Cerebellar nuclear complex (tissue), 1 donor: ENCODE data around the gene AQP2.
"Not testable (repeated sequence)": the region's sequence is repeated elsewhere in the genome, so short reads cannot be mapped to it uniquely, and the experiment has no call there.

ENCODE experiments used
- DNase-seq, 2 experiments: peaks; one replicate each; lab custom pipeline; 2025; lab: John Stamatoyannopoulos, UW

Gene AQP2

GRCh38 chr12:49969651-49970429, 19.3 kb downstream of the AQP2 start:
- no peak for DNase-seq

- DNase-seq = no peak
These were observed 20.1 kb downstream of the AQP2 start for GRCh38 chr12:49970658-49971057.

DNA sequence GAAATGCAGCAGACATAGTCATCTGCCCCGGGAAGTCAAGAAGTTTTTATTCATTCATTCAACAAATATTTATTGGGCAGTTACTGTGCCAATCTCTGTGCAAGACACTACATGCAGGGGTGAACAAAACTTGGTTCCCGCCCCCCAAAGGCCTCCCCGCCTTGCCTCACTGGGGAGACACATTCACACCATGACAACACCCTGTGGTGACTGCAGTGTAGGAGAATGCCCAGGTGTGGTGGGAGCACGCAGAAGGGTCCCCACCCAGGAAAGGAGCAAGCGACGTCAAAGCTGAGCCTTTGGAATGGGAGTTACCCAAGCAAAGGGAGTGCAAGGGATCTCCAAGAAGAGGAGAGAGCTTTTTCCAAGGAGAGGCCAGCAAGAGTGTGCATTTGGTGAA, 20.6 kb downstream of the AQP2 start:
- DNase-seq = no peak

DNA sequence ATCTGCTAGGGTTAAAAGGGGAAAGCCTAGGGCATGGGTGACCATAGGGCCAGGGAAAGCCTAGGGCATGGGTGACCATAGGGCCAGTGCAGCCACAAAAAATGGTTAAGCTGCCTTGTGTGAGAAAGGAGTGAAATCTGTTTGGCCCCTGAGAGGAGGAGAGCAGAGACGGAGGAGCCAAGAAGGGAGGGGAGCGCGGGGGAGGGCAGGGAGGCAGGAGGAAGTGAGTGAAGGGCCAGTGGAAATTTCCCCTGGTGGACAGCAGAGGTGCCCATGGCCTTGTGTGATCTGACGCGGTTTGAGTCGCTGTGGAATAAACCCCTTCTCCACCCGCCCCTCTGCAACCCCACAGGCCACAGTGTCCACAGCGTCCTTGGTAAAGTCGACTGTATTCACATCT, 21.6 kb downstream of the AQP2 start:
- DNase-seq = no peak

GRCh38 chr12:49972641-49973360, 22.3 kb downstream of the AQP2 start, which contains the start of gene AQP6:
Gene AQP6 (plus strand): TSS chr12:49972947. CDS start chr12:49973174, 227 bp downstream.
- no peak for DNase-seq

GRCh38 chr12:49973361-49973830, 22.9 kb downstream of the AQP2 start:
- no peak for DNase-seq

GRCh38 chr12:49974231-49974675, 23.7 kb downstream of the AQP2 start:
- DNase-seq = no peak

DNA sequence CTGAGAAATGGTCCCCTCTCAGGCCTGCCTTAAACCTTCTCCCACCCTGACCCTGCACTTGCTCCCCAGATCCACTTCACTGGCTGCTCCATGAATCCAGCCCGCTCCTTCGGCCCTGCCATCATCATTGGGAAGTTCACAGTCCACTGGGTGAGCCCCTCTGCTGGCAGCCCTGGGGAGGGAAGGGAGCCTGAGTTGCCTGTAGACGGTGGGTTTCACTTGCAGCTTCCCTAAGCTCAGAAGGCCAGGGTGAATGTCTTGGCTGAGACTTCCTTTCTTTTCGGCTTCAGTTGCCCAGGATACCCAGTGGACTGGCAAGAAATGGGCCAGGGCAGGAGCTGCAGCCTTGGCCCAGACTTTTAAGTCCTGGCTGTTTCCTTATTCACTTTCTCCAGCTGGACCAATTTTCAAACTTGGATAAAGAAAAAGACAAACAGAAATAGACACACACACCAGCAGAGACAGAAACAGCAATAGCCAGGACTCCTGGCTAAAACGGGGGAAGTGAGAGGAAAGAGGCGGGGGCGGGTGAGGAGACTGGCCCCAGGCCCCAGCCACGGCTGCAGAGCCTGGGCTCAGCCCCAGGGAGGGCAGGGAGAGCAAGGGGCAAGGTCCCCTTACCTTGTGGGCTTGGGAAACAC, 24.3 kb downstream of the AQP2 start:
- DNase-seq = no peak

DNA sequence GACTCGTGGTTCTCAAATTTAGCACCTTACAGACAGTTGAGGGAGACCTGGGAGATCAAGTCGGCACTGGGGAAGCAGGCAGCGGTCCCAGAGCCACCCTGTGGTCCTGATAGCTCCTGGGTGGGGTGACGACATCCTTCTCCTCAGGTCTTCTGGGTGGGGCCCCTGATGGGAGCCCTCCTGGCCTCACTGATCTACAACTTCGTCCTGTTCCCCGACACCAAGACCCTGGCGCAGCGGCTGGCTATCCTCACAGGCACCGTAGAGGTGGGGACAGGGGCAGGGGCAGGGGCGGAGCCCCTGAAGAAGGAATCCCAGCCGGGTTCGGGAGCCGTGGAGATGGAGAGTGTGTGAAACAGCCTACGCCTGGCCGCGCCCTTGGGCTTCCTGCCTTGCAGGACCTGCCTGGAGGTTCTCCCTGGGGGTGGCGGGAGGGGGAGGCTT, 24.8 kb downstream of the AQP2 start:
- DNase-seq = no peak

GRCh38 chr12:49976557-49976956, 26.0 kb downstream of the AQP2 start:
- no peak for DNase-seq

DNA sequence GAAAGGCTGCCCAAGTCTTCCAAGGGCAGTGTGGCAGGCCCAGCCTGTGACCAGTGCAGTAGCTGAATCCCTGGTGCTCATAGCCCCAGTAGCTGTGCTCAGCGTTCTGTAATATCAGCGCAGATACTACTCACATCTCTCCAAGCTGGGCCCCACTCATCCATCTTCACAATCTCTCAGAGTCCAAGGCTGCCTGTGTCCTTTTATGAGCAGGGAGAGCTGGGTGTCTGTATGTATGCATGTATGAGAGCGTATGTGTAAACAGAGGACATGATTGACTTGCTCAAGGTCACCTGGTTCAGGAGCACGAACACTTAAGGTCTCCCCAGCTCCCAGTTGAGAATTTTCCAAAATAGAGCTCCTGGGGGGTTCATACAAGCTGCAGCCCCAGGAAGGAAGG, 27.6 kb downstream of the AQP2 start:
- no peak for DNase-seq

DNA sequence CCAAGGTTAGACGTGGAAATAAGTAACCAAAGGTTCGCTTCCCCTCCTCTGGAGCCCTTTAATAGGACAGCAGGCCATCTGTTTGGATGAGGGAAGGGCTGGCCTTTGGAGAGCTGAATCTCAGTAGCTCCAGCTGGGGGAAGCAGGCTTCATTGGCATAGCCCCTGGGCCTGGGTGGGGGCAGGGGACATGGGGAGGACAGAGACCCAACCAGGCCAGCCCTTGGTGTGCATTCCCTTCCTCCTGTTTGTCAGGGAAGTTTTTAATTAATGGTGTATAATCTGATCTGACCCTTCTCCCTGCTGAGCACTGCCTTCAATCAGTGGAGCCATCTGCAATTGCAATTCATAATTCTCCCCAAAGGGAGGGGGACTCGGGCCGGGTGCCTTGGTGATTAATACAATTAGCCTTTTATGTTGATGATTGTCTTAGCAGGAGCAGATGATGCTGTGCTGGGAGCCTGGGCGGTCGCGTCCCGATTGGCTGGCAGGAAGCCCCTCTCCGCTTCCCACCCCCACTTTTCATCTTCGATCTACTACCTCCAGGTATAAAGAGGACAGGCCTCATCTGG, 28.6 kb downstream of the AQP2 start:
- DNase-seq = no peak

- DNase-seq = no peak
These were observed 29.3 kb downstream of the AQP2 start for GRCh38 chr12:49979791-49980190.

- no peak for DNase-seq
These were observed 30.2 kb downstream of the AQP2 start for GRCh38 chr12:49980501-49981349.

DNA sequence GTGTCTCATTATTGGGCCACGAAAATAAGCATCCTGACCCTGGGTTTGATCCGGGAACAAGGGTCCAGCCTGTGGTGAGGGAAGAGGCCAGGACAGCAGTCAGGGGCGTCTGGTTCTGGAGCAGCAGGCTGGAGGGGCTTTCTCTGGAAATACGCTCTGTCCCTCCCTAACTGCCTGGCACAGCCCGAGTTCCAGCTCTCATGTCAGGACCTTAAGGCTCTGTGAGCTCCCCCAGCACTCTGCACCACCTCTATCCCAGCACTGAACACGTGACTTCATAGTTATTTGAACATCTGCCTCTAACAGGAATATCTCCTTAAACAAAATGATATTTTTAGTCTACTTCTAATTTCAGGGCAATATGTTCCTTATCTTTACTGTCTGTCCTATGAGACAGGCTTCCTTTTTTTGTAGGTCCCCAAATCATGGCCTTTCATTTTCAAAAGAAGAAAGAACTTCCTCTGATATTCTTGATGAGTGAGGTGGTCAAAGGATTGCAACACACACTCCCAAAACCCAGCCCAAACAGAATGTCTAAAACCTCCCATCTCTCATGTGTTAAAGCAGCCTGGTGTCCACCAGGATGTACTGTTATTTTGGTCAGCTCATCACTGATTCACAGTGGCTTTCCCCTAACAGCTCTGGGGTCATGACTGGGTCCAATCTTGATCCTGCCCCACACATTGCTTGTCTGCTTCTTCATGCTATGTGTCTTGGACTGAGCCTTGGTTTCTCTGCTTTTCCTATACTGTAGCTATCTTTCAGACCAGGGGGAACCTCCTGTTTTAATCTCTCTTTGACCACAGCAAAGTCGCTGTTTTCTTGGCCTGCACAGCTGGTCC, 31.9 kb downstream of the AQP2 start:
- no peak for DNase-seq

GRCh38 chr12:49983892-49984291, 33.4 kb downstream of the AQP2 start:
- no peak for DNase-seq

DNA sequence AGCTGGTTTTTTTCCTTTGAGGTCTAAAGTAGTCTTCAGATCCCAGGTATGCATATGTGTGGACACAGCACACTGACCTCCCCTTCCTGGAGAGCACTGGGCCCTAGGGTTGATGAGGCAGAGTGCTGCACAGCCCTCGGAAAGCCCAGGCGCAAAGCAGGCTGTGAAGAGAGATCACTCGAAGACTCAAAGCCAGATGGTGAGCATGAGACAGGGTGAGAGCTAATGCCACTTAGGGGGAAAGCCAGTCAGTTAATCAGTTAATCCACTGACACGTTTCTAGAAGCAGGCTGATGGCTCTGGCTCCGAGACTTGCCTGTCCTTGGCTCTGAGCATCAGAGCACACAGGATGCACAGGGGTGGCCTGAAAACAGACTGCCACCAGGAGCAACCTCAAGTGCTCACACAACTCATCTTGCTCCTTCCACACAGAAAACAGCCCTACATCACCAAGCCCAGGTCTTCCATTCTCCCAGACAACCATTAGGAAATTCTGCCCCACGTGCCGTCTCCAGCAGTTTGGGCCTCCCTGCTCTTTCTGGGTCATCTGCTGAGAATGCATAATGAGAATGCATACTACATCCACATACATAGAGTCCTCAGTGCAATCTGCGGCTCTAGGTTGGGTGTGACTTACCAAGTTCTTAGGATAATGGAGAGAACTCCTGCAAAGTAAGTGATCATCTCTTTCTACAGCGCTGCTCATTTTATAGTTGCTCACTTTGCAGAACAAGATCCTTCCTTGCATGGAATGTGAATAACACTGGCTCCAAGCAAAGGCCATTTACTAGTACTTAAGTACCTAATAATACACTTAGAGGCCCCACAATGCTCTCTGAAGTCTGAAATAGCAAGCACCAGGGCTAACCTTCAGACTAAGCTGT, 34.2 kb downstream of the AQP2 start:
- DNase-seq = no peak

DNA sequence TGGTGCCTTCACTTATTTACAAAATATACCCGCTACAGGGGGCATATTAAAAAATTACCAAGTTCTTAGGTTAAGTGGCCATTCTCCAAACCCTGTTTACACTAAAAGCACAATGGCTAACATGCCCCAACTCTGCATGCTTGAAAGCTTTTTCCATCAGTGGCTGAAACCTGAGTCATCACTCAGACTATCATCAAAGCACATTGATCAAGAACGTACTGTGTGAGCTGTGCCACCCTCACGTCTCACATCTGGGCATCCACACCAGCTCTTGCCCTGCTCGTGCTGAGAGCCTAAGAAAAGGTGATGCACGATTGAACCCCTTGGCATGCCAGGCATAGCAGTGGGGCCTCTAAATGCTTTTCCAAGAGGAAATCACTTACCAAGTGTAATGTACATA, 35.4 kb downstream of the AQP2 start:
- no peak for DNase-seq

GRCh38 chr12:49986476-49986875, 35.9 kb downstream of the AQP2 start:
- DNase-seq = not testable (repeated sequence)
